ENCODE data around the gene BRD1. TPM values are rescaled to one million over a fixed set of nuclear protein-coding genes. Genes with fewer than 3 reads are reported as not detected.

BRD1 gene
- total RNA-seq, 3 donors from 2014 or later (not counting 1 experiment from before 2014, with no cell fraction given), result 126 to 154 (median 132) TPM

- Histone ChIP-seq H3K36me3 (ENCODE audit: control insufficient read depth, insufficient read depth, low read length) (no peaks in the 10 kb centered on the region), H3K4me1 (ENCODE audit: control insufficient read depth, insufficient read depth, low read length) (peaks cover 10% of the 10 kb centered on the region), H3K4me3 (ENCODE audit: low read length) (no peak overlapping the region), H3K27me3 (ENCODE audit: control insufficient read depth, insufficient read depth, low read length) (no peaks in the 10 kb centered on the region), H3K9me3 (ENCODE audit: control insufficient read depth, insufficient read depth, low read length) (no peaks in the 10 kb centered on the region), H3K27ac (ENCODE audit: low read length) (no peak overlapping the region)
- Mint-ChIP-seq H3K4me3 (no peak overlapping the region), H3K27me3 (ENCODE audit: low read depth in 2 of 2) (no peaks in the 10 kb centered on the region), H3K36me3 (no peaks in the 10 kb centered on the region), H3K4me1 (peaks cover 9 to 14% of the 10 kb centered on the region in 2 donors), H3K9me3 (no peaks in the 10 kb centered on the region), H3K27ac (no peak overlapping the region)
- intact Hi-C loops (cut with micrococcal nuclease), result no loop called here
- TF ChIP-seq, protein P1, sequence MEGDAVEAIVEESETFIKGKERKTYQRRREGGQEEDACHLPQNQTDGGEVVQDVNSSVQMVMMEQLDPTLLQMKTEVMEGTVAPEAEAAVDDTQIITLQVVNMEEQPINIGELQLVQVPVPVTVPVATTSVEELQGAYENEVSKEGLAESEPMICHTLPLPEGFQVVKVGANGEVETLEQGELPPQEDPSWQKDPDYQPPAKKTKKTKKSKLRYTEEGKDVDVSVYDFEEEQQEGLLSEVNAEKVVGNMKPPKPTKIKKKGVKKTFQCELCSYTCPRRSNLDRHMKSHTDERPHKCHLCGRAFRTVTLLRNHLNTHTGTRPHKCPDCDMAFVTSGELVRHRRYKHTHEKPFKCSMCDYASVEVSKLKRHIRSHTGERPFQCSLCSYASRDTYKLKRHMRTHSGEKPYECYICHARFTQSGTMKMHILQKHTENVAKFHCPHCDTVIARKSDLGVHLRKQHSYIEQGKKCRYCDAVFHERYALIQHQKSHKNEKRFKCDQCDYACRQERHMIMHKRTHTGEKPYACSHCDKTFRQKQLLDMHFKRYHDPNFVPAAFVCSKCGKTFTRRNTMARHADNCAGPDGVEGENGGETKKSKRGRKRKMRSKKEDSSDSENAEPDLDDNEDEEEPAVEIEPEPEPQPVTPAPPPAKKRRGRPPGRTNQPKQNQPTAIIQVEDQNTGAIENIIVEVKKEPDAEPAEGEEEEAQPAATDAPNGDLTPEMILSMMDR (IDR thresholded peaks at IDR 0.05), result no peak
- ATAC-seq (no peak), DNase-seq (peak in 1 of 2 donors; percentile 11)
- WGBS (ENCODE audit: insufficient coverage), result 85% methylated on average over 5 of the region's 5 CpGs
These were observed 71.5 kb downstream of the BRD1 start for GRCh38 chr22:49756201-49756600.

GRCh38 chr22:49755631-49756001 lies 72.1 kb downstream of the BRD1 start:
- Mint-ChIP-seq H3K36me3 (no peaks in the 10 kb centered on the region), H3K27ac (no peak overlapping the region), H3K9me3 (no peaks in the 10 kb centered on the region), H3K27me3 (ENCODE audit: low read depth in 2 of 2) (no peaks in the 10 kb centered on the region), H3K4me3 (no peak overlapping the region), H3K4me1 (peaks cover 3 to 8% of the 10 kb centered on the region in 2 donors)
- ATAC-seq, result no peak
- H3K27ac ChIP-seq (ENCODE audit: low read length), result no peak overlapping the region
- no peak for DNase-seq
- no peaks in the 10 kb centered on the region for H3K27me3 ChIP-seq (ENCODE audit: control insufficient read depth, insufficient read depth, low read length)
- peaks cover 5% of the 10 kb centered on the region for H3K4me1 ChIP-seq (ENCODE audit: control insufficient read depth, insufficient read depth, low read length)
- TF ChIP-seq, protein P1 (IDR thresholded peaks at IDR 0.05), result no peak
- intact Hi-C loops (cut with micrococcal nuclease), result no loop called here
- no peak overlapping the region for H3K4me3 ChIP-seq (ENCODE audit: low read length)
- H3K9me3 ChIP-seq (ENCODE audit: control insufficient read depth, insufficient read depth, low read length), result no peaks in the 10 kb centered on the region
- 92% methylated on average over 10 of the region's 10 CpGs for WGBS (ENCODE audit: insufficient coverage)
- no peaks in the 10 kb centered on the region for H3K36me3 ChIP-seq (ENCODE audit: control insufficient read depth, insufficient read depth, low read length)

GRCh38 chr22:49754696-49755630 lies 72.7 kb downstream of the BRD1 start:
- H3K36me3 ChIP-seq (ENCODE audit: control insufficient read depth, insufficient read depth, low read length), result no peaks in the 10 kb centered on the region
- H3K27ac Mint-ChIP-seq, result no peak overlapping the region
- ATAC-seq, result no peak
- intact Hi-C loops (cut with micrococcal nuclease), result no loop called here
- no peaks in the 10 kb centered on the region for H3K27me3 Mint-ChIP-seq (ENCODE audit: low read depth in 2 of 2)
- H3K27me3 ChIP-seq (ENCODE audit: control insufficient read depth, insufficient read depth, low read length), result no peaks in the 10 kb centered on the region
- 92% methylated on average over 25 of the region's 25 CpGs for WGBS (ENCODE audit: insufficient coverage)
- DNase-seq, result no peak
- H3K4me1 Mint-ChIP-seq, result peaks cover 0 to 1% of the 10 kb centered on the region in 2 donors
- no peaks in the 10 kb centered on the region for H3K9me3 Mint-ChIP-seq
- no peak overlapping the region for H3K27ac ChIP-seq (ENCODE audit: low read length)
- H3K9me3 ChIP-seq (ENCODE audit: control insufficient read depth, insufficient read depth, low read length), result no peaks in the 10 kb centered on the region
- no peaks in the 10 kb centered on the region for H3K4me1 ChIP-seq (ENCODE audit: control insufficient read depth, insufficient read depth, low read length)
- no peak overlapping the region for H3K4me3 ChIP-seq (ENCODE audit: low read length)
- H3K4me3 Mint-ChIP-seq, result no peak overlapping the region
- TF ChIP-seq, protein P1 (IDR thresholded peaks at IDR 0.05), result no peak
- H3K36me3 Mint-ChIP-seq, result no peaks in the 10 kb centered on the region

Data from natural killer cell (primary cell).